Measurements from ENCODE around the gene HPCAL1. TPM values are rescaled to one million over a fixed set of nuclear protein-coding genes. Genes with fewer than 3 reads are reported as not detected.

HPCAL1 gene
- total and polyA plus RNA-seq, 10 of the 15 experiments (the other 5 are each of a cell fraction or from before 2014, with no cell fraction given): 0.40 to 12.8 (median 7.9) TPM

DNA sequence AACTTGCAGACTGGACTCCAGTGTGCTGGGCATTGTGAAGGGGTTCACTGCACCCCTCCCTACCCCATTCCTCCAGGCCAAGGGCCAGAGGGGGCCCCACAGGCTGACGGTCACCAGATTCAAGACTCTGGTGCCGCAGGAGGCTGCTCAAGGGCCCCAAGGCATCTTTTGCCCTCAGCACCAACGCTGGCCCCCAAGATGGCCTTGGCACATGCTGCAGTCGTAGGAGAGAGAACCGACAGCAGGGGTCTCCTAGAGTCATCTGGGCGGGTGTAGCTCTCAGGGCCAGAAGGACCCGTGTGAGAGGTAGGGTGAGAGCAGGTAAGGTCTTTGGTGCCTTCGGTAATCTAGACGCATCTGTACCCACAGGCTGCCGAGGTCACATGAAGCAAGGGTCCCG lies 164.1 kb downstream of the HPCAL1 start (continued):
- TF ChIP-seq MYC (IDR thresholded peaks at IDR 0.05; ENCODE audit: insufficient read depth, insufficient read length, insufficient replicate concordance, low read length, severe bottlenecking): no peak

DNA sequence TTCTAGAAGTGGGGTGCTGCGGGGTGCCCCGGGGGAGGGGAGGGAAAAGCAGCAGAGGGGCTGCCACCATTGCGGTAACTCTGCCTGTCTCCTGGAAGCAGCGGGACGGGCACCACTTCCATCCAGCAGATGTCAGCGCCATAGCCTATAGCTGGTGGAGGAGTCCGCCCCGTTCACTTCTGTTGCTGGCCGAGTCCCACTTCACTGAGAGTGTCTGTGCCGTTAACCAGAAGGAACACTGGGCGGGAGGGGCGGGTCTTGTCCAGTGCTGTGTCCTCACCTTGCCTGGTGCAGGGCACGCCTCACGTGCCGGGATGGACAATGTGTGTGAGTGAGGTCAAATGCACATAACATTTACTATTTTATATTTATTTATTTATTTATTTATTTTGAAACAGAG lies 164.7 kb downstream of the HPCAL1 start:
- ChIA-PET RAD21 (ENCODE audit: unreplicated experiment) (no interaction called here), CTCF (interaction anchor here (0.8 kb wide), 1 partner anchor 193 kb away, joined by 3 read pairs; no protein-coding TSS in a partner anchor), SMC1A (ENCODE audit: uncharacterized antibody, unreplicated experiment) (no interaction called here), POLR2A (no interaction called here)
- no peaks in the 10 kb centered on the region for H3K9me3 ChIP-seq (replicated peaks; ENCODE audit: control insufficient read depth, insufficient read depth, low read length)
- DNase-seq (ENCODE audit: low read depth, low spot score) (no peak), FAIRE-seq (no peak), ATAC-seq (no peak)
- no peaks in the 10 kb centered on the region; the same call in 1 of the 2 replicates for H4K20me1 ChIP-seq (ENCODE audit: control insufficient read depth, insufficient read depth)
- no peak overlapping the region for H3K27ac ChIP-seq (ENCODE audit: control insufficient read depth, insufficient read depth)
- no peaks in the 10 kb centered on the region for H3K4me1 ChIP-seq (ENCODE audit: control insufficient read depth, insufficient read depth, low read length)
- TF ChIP-seq MTA3 (IDR thresholded peaks at IDR 0.05; ENCODE audit: borderline replicate concordance, low read length): no peak
- no peak for TF ChIP-seq CREB1 (IDR thresholded peaks at IDR 0.05; ENCODE audit: low read depth)
- no peak for TF ChIP-seq SMAD5 (IDR thresholded peaks at IDR 0.05; ENCODE audit: low read depth)
- TF ChIP-seq, protein P1, sequence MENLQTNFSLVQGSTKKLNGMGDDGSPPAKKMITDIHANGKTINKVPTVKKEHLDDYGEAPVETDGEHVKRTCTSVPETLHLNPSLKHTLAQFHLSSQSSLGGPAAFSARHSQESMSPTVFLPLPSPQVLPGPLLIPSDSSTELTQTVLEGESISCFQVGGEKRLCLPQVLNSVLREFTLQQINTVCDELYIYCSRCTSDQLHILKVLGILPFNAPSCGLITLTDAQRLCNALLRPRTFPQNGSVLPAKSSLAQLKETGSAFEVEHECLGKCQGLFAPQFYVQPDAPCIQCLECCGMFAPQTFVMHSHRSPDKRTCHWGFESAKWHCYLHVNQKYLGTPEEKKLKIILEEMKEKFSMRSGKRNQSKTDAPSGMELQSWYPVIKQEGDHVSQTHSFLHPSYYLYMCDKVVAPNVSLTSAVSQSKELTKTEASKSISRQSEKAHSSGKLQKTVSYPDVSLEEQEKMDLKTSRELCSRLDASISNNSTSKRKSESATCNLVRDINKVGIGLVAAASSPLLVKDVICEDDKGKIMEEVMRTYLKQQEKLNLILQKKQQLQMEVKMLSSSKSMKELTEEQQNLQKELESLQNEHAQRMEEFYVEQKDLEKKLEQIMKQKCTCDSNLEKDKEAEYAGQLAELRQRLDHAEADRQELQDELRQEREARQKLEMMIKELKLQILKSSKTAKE (IDR thresholded peaks at IDR 0.05; ENCODE audit: low read depth, poor library complexity, severe bottlenecking): no peak
- TF ChIP-seq YY1 (IDR thresholded peaks at IDR 0.05; ENCODE audit: low read depth, low read length): no peak
- 91% methylated on average over 9 of the region's 15 CpGs for WGBS (ENCODE audit: insufficient coverage, insufficient replicate concordance, low lambda C conversion rate, missing lambda C conversion rate)
- no peak overlapping the region for H3K9ac ChIP-seq (ENCODE audit: control insufficient read depth, insufficient read depth, low read length)
- intact Hi-C loops (cut with micrococcal nuclease; ENCODE audit: unreplicated experiment): no loop called here
- BruUV-seq (replicated peaks): no TSS peak
- no peaks in the 10 kb centered on the region; a peak in 1 of 4 replicates for H3K27me3 ChIP-seq (replicated peaks in 1 of 2; ENCODE audit: control insufficient read depth in 2 of 2, insufficient read depth in 2 of 2, low read length in 1 of 2)
- H3K4me2 ChIP-seq (ENCODE audit: control insufficient read depth, insufficient read depth): no peak overlapping the region
- H2AFZ ChIP-seq (ENCODE audit: control insufficient read depth, low read depth, low read length): no peak overlapping the region
- in situ Hi-C loops (cut with MboI): no loop called here
- H3K4me3 ChIP-seq: no peak overlapping the region
- no peaks in the 10 kb centered on the region for H3K36me3 ChIP-seq (ENCODE audit: control insufficient read depth in 2 of 2, insufficient read depth in 2 of 2, low read length in 1 of 2)
- no peaks in the 10 kb centered on the region for H3K79me2 ChIP-seq (ENCODE audit: control insufficient read depth, insufficient read depth, low read length)
